GM21390 (cell line): ENCODE results near the gene STAP2.
"Not testable (repeated sequence)": the region's sequence is repeated elsewhere in the genome, so short reads cannot be mapped to it uniquely, and the experiment has no call there.

Source experiments
- ATAC-seq: cut with Tn5 transposase; IDR thresholded peaks from one replicate; pipeline ENCODE4 v1.9.1; 2021; ENCODE audit not compliant: unreplicated experiment

STAP2 gene

DNA sequence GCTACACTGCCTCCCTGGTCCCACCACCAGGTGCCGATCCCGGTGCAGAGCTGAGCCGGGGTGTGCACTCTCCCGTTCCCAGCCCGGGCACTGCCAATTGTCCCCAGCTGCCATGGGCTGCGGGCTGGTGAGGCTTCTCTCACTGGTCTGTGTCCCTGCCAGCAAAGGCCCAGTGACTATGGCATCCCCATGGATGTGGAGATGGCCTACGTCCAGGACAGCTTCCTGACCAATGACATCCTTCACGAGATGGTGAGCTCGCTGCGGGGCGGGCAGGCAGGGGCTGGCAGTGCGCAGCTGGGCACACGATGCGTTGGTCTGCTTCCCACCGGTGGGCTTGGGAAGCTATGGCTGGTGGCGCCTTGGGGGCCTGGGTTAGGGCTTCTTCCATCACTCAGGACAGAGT, 19.3 kb upstream of the STAP2 start:
- no peak for ATAC-seq

GRCh38 chr19:4357095-4357797, 18.6 kb upstream of the STAP2 start:
- no peak for ATAC-seq

DNA sequence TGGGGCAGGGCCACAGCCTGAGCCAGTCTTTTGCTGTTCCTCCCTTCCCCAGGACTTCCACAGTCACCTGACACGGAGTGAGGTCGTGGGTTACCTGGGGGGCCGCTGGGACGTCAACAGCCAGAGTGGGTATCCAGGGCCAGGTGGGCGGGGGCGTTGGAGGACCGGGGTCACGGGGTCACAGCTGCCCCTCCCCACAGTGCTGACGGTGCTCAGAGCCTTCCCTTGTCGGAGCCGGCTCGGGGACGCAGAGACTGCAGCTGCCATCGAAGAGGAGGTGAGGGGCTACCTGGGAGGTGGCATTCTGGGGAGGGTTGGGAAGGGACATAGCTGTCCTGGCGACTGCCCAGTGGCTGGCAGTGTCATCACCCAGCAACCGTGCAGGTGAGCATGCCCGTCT, 16.3 kb upstream of the STAP2 start:
- ATAC-seq, result no peak

DNA sequence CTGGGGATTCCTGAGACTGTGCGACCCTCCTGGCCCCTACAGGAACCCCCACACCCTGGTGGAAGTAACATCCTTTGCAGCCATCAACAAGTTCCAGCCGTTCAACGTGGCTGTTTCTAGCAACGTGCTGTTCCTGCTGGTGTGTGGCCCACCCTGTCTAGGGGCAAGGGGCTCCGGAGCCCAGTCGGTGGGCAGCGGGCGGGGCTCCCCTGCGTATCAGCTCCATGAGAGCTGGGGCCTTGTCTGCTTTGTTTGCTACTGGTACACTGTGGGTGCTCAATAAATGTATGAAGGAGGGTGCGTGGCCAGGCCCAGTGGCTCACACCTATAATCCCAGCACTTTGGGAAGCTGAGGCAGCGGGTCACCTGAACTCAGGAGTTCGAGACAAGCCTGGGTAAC, 15.7 kb upstream of the STAP2 start:
- ATAC-seq, result no peak

DNA sequence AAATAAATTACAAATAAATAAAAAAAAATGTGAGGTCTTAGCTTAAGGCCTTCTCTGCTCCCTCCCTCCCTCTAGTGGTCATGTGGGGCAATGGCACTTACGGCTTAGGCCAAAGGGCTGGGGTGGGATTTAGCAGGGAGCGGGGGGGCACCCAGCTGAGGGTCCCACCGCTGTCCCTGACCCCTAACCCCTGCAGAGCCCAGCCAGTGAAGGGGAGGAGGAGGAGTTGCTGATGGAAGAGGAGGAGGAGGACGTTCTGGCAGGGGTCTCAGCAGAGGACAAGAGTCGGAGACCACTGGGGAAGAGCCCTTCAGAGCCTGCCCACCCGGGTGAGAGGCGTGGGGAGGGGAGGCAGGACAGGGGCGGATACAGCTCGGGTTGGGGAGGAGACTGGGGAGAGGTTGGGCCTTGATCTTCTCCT, 14.1 kb upstream of the STAP2 start:
- ATAC-seq, result no peak

GRCh38 chr19:4350726-4351125, 12.1 kb upstream of the STAP2 start:
- ATAC-seq, result no peak

DNA sequence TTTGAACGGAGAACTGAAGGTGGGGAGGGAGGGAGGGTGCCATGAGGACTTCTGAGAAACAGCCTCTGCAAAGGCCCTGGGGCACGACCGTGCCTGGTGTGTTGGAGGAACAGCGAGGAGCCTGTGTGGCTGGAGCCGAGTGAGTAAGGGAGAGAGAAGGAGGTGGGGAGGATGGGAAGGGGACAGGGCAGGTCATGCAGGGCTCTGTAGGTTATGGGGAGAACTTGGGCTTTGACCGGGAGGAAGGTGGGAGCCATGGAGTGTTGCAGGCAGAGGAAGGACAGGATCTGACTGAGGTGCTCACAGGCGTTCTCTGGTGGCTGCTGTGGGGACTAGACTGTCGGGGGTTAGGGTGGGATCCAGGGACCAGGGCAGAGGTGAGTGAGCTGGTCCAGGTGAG, 11.5 kb upstream of the STAP2 start:
- ATAC-seq, result no peak

- ATAC-seq, result not testable (repeated sequence)
Observed at GRCh38 chr19:4349225-4349624, 10.6 kb upstream of the STAP2 start.

GRCh38 chr19:4347521-4347920, 8.9 kb upstream of the STAP2 start:
- ATAC-seq, result no peak

DNA sequence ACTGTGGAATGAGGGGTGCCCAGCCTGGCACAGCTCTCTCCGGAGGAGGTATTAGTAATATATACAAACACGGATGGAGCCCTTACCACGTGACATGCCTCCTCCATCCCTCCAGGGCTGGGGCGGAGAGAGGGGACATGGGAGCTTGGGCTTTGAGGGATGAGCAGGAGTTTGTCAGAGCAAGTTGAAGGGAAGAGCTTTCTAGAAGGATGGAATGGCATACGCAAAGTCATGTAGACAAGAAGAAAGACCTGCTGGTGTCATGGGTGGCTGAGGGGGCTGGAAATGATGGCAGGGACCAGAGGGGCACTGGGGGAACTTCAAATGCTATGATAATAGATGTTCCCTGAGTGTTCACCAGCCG, 7.4 kb upstream of the STAP2 start:
- no peak for ATAC-seq

DNA sequence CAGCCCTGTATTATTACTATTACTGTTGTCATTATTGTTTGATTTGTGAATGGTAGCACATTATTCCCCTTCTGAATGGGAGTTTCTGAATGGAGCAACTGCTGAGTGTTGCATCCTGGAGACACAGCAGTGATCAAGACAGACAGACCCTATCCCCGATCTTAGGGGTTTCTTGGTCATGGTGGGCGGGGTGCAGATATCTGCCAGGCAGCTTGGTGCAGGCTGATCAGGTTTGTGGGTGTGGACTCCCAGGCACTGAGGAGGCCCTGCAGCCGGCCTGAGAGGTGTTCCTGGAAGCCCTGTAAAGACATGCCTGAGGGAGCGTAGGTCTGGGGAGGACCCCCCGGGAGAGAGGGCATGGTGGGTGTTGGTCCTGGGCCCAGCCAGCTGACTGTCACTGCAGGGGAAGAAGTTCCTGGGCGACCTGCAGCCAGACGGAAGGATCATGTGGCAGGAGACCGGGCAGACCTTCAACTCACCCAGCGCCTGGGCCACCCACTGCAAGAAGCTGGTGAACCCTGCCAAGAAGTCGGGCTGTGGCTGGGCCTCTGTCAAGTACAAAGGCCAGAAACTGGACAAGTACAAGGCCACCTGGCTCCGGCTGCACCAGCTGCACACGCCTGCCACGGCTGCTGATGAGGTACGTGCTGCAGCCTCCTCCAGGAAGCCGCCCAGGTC, 6.9 kb upstream of the STAP2 start:
- ATAC-seq, result no peak

GRCh38 chr19:4343370-4344307, 5.0 kb upstream of the STAP2 start, which contains the start of gene MPND:
Gene MPND (plus strand): TSS chr19:4343562. CDS start chr19:4343594, 32 bp downstream.
- peak; percentile 53 for ATAC-seq

DNA sequence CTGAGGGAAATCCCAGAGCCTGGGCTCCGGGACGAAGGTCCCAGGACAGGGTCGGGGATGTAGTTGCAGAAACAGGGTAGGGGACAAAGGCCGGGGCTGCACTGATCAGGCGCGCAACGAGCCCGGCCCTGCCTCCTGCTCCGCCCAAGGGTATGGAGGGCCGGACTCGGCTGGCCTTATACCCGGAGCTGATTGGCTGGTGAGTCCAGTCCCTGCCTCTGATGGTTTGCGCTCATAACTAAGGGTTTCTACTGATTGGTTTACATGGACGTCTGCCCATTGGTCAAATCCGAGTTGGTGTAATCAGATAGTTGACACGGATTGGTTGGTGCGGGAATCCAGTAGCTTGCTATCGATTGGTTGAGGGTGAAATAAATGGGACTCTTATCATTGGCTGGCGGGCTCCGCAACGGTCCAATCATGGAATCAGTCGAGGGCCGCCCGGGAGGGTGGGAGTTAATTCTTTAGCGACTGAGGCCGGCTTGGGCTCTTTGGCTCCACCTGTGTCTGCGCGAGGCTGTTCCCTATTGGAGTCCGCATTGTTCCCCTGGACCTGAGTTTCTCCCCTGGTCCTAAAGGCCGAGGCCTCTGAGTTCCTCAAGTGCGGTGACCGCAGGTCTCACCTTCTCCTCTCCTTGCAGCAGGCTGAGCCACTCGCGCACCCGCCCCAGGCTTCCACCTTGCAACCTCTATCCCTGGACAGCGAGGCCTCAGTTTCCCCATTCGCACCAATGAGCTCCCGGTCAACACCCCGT, 4.2 kb upstream of the STAP2 start:
- peak; percentile 76 for ATAC-seq

DNA sequence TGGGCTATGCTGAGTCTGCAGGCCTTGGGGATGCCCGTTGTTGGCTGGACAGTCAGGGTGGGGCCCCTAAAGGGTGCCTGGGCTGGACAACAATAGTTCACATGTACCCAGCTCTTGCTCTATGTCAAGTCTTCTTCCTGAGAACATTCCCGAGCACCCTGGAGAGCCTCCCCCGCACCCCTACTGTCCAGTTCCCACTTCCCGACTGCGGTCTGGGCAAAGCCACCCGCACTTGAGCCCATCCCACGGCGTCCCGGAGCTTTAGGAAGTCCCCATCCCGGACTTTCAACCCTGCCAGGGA, 3.6 kb upstream of the STAP2 start:
- no peak for ATAC-seq

DNA sequence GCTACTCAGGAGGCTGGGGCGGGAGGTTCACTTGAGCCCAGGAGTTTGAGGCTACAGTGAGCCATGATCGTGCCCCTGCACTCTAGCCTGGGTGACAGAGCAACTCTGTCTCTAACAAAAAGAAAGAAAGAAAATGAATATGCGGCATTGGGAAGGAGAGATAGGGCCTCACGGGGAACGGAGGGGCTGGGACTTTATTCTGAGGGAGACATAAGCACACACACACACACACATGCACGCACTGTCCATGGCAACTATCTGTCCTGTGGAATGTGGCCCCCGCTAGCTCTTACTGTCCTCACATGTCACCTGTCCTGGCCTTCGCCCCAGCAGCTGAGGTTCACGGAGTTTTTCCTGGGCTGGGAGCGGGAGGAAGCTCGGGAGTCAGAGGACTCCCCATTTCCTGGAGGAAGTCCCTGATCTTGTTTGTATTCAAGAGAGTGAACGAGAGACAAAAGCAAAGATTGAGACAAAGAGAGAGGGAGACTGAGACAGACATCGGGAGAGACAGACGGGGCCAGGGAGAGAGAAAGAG, 654 bp downstream of the STAP2 start:
- ATAC-seq, result no peak

- no peak for ATAC-seq
Observed at GRCh38 chr19:4334929-4335570, 3.6 kb downstream of the STAP2 start.

GRCh38 chr19:4329858-4330257, 8.8 kb downstream of the STAP2 start:
- no peak for ATAC-seq

DNA sequence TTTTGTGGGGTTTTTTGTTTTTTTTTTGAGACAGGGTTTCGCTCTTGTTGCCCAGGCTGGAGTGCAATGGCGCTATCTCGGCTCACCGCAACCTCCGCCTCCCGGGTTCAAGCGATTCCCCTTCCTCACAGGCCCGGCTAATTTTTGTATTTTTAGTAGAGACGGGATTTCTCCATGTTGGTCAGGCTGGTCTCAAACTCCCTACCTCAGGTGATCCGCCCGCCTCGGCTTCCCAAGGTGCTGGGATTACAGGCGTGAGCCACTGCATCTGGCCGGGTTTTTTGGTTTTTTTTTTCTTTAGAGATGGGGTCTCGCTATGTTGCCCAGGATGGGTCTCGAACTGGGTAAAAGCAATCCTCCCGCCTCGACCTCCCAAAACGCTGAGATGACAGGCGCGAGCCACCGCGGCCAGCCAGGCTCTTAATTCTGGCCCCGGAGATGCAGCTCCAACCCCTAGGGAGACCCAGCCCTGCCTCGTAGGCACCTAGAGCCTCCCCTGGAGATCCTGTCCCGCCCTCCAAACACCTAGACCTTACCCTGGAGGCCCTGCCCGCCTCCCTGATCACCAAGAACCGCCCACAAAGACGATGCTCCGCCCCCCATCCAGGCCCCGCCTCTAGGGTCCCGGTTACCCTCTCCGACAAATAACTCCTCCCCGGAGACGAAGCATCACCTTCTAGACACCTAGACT, 9.5 kb downstream of the STAP2 start:
- ATAC-seq, result not testable (repeated sequence)

- ATAC-seq, result peak; percentile 79
Observed at GRCh38 chr19:4328243-4328990, 10.2 kb downstream of the STAP2 start.
